Measurements from ENCODE around the gene ARPIN. TPM values are rescaled to one million over a fixed set of nuclear protein-coding genes. Genes with fewer than 3 reads are reported as not detected.
A peak's percentile ranks its signal among the peaks of the same experiment; 100 is the strongest.
"Not testable (repeated sequence)": the region's sequence is repeated elsewhere in the genome, so short reads cannot be mapped to it uniquely, and the experiment has no call there.

ARPIN gene
- total and polyA plus RNA-seq, 9 of the 15 experiments (the other 6 are each of a cell fraction or from before 2014, with no cell fraction given), result not detected

DNA sequence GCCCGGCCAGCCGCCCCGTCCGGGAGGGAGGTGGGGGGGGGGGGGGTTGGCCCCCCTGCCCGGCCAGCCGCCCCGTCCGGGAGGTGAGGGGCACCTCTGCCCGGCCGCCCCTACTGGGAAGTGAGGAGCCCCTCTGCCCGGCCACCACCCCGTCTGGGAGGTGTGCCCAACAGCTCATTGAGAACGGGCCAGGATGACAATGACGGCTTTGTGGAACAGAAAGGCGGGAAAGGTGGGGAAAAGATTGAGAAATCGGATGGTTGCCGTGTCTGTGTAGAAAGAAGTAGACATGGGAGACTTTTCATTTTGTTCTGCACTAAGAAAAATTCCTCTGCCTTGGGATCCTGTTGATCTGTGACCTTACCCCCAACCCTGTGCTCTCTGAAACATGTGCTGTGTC, 57.9 kb downstream of the ARPIN start:
- in situ Hi-C loops (cut with MboI); H3K27me3 ChIP-seq (ENCODE audit: control insufficient read depth in 2 of 2, insufficient read depth in 2 of 2, low read length in 2 of 2); FAIRE-seq; H3K4me3 ChIP-seq; H3K79me2 ChIP-seq (ENCODE audit: control insufficient read depth, insufficient read depth, low read length); intact Hi-C loops (cut with micrococcal nuclease); H3K9me1 ChIP-seq (ENCODE audit: control insufficient read depth, insufficient read depth, low read length); POLR2A ChIA-PET; H2AFZ ChIP-seq (ENCODE audit: low read depth, low read length); BruUV-seq (replicated peaks); H3K9me3 ChIP-seq (replicated peaks; ENCODE audit: control insufficient read depth, insufficient read depth, low read depth, low read length); ATAC-seq; DNase-seq (ENCODE audit: extremely low read depth in 1 of 4, low spot score in 3 of 4); CTCF ChIA-PET (ENCODE audit: low intra/inter-chr PET ratio); H3K9ac ChIP-seq (ENCODE audit: insufficient read depth in 1 of 2, low read depth in 2 of 2, low read length in 2 of 2); H4K20me1 ChIP-seq (replicated peaks; ENCODE audit: control insufficient read depth, insufficient read depth, low read length); H3K4me2 ChIP-seq (ENCODE audit: insufficient read depth, low read length); H3K4me1 ChIP-seq (replicated peaks in 1 of 2; ENCODE audit: control insufficient read depth in 2 of 2, insufficient read depth in 2 of 2, low read length in 2 of 2); H3K27ac ChIP-seq (ENCODE audit: extremely low read depth, low read depth, low read length): not testable (repeated sequence)
- H3K36me3 ChIP-seq (ENCODE audit: control insufficient read depth, insufficient read depth, low read length), result peaks cover 26% of the 10 kb centered on the region; the same call in 2 of the 3 replicates
- WGBS (ENCODE audit: insufficient coverage, low coverage, missing lambda C conversion rate), result 60% methylated on average over 1 of the region's 17 CpGs

DNA sequence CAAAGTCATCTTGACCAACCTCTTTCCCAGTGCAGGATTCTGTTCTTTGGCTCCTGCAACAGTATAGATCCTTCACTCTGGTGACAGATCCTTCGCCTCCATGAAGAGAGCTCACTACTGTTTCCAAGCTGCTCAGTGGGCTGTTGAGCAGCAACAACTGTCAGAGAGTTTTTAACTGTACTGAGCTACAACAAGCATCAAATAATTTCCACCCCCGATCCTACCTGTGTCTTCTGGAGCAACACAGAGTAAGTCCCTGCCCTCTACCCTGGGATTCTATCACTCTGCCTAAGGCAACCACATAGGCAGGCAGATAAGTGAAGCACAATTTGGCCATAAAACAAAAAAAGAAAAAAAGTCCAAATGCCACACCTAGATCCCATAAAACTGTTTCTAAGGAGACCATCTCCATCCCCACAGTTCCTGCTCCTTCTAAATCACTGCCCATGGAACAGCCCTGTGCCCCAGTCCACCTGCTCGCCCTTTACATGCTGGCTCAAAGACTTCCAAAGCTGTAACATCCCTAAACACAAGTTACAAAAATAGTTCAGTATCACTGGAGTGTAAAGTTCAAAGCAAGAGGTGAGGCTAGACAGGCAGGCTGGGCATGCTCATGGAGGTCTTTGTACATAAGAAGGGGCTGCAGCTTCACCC, 60.3 kb downstream of the ARPIN start:
- Histone ChIP-seq H3K4me3 (no peak overlapping the region), H3K4me2 (ENCODE audit: insufficient read depth, low read length) (no peak overlapping the region), H3K27ac (ENCODE audit: extremely low read depth, low read depth, low read length) (no peak overlapping the region), H3K9me1 (ENCODE audit: control insufficient read depth, insufficient read depth, low read length) (no peaks in the 10 kb centered on the region), H4K20me1 (replicated peaks; ENCODE audit: control insufficient read depth, insufficient read depth, low read length) (no peaks in the 10 kb centered on the region), H3K4me1 (replicated peaks in 1 of 2; ENCODE audit: control insufficient read depth in 2 of 2, insufficient read depth in 2 of 2, low read length in 2 of 2) (peaks cover 0 to 8% of the 10 kb centered on the region in 2 experiments; a peak in 2 of 5 replicates), H3K36me3 (ENCODE audit: control insufficient read depth, insufficient read depth, low read length) (peaks cover 31% of the 10 kb centered on the region; the same call in 2 of the 3 replicates), H2AFZ (ENCODE audit: low read depth, low read length) (no peak overlapping the region), H3K79me2 (ENCODE audit: control insufficient read depth, insufficient read depth, low read length) (no peaks in the 10 kb centered on the region), H3K27me3 (ENCODE audit: control insufficient read depth in 2 of 2, insufficient read depth in 2 of 2, low read length in 2 of 2) (no peaks in the 10 kb centered on the region), H3K9ac (ENCODE audit: insufficient read depth in 1 of 2, low read depth in 2 of 2, low read length in 2 of 2) (no peak overlapping the region), H3K9me3 (replicated peaks; ENCODE audit: control insufficient read depth, insufficient read depth, low read depth, low read length) (no peaks in the 10 kb centered on the region)
- DNase-seq (ENCODE audit: extremely low read depth in 1 of 4, low spot score in 3 of 4) (no peak), ATAC-seq (no peak), FAIRE-seq (no peak)
- ChIA-PET POLR2A (interaction anchor here (1.7 kb wide), 1 partner anchor 8 kb away, joined by 5 read pairs; no protein-coding TSS in a partner anchor), CTCF (ENCODE audit: low intra/inter-chr PET ratio) (no interaction called here)
- 97% methylated on average over 3 of the region's 3 CpGs for WGBS (ENCODE audit: insufficient coverage, low coverage, missing lambda C conversion rate)
- BruUV-seq (replicated peaks), result no TSS peak
- TF ChIP-seq HDAC3 (IDR thresholded peaks at IDR 0.05; ENCODE audit: borderline replicate concordance, partially characterized antibody) (no peak), ADNP (tag; IDR thresholded peaks at IDR 0.05) (peak; percentile 10; the same call in 1 of the 2 replicates), GATAD2A (IDR thresholded peaks at IDR 0.05) (no peak)
- intact Hi-C loops (cut with micrococcal nuclease), result no loop called here
- in situ Hi-C loops (cut with MboI), result no loop called here
